ENCODE results near the gene GPR78.
"Not testable (repeated sequence)": the region's sequence is repeated elsewhere in the genome, so short reads cannot be mapped to it uniquely, and the experiment has no call there.

The GPR78 gene

DNA sequence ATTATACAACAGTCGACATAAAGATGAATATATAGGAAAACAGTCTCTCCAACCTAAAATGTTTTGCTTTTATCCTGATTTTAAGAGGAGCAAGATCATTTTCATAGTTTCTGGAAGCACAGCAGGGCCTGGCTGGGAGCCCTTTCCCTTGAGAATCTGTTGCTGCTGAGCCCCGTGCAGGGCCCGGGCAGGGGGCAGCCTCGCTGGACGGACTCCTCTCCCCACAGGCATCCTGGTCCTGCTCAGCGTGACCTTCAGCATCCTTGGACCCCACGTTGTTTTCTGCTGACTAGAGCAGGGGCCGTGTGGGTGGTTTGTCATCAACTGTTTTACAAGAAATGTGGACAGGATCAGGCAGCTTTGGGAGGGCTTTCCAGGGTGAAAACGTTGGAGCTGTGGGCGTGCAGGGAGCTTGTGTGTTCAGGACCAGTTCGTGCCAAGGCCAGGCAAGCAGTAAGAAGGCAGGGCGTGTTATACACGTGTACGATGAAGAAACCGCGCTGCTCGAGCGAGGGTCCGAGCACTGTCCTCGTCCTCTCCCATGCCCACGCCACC lies 37.4 kb downstream of the GPR78 start:
- 93% methylated on average over 18 of the region's 21 CpGs for WGBS (ENCODE audit: insufficient coverage)
- Histone ChIP-seq H3K36me3 (ENCODE audit: control insufficient read depth in 4 of 4, insufficient read depth in 4 of 4, low read length in 3 of 4) (no peaks in the 10 kb centered on the region), H3K27me3 (replicated peaks in 2 of 5; ENCODE audit: control insufficient read depth in 4 of 5, insufficient read depth in 5 of 5, low read length in 4 of 5) (peaks cover 0 to 3% (median 0%) of the 10 kb centered on the region in 5 experiments), H3K9me3 (ENCODE audit: control extremely low read depth in 1 of 5, control insufficient read depth in 4 of 5, insufficient read depth in 2 of 5, low read depth in 1 of 5, low read length in 4 of 5) (no peaks in the 10 kb centered on the region), H3K27ac (ENCODE audit: insufficient read depth in 1 of 2, low read depth in 1 of 2, low read length in 2 of 2, poor library complexity in 1 of 2, severe bottlenecking in 2 of 2) (no peak overlapping the region), H3K4me3 (ENCODE audit: control insufficient read depth in 1 of 7, extremely low read depth in 1 of 7, insufficient read depth in 4 of 7, low read depth in 2 of 7, low read length in 6 of 7) (no peak overlapping the region), H3K4me1 (ENCODE audit: control extremely low read depth in 1 of 4, control insufficient read depth in 4 of 4, insufficient read depth in 4 of 4, low read length in 3 of 4) (peaks cover 0 to 3% (median 0%) of the 10 kb centered on the region in 4 experiments)
- ChIA-PET POLR2A (no interaction called here), CTCF (interaction anchor here (1.5 to 1.6 kb wide), 2 partner anchors 10 kb away, joined by 4 to 5 read pairs; no protein-coding TSS in a partner anchor)
- no peak for DNase-seq

- no peak for DNase-seq
- Histone ChIP-seq H3K27me3 (replicated peaks in 2 of 5; ENCODE audit: control insufficient read depth in 4 of 5, insufficient read depth in 5 of 5, low read length in 4 of 5) (no peaks in the 10 kb centered on the region), H3K4me3 (ENCODE audit: control insufficient read depth in 1 of 7, extremely low read depth in 1 of 7, insufficient read depth in 4 of 7, low read depth in 2 of 7, low read length in 6 of 7) (no peak overlapping the region), H3K9me3 (ENCODE audit: control extremely low read depth in 1 of 5, control insufficient read depth in 4 of 5, insufficient read depth in 2 of 5, low read depth in 1 of 5, low read length in 4 of 5) (no peaks in the 10 kb centered on the region), H3K27ac (ENCODE audit: insufficient read depth in 1 of 2, low read depth in 1 of 2, low read length in 2 of 2, poor library complexity in 1 of 2, severe bottlenecking in 2 of 2) (no peak overlapping the region), H3K4me1 (ENCODE audit: control extremely low read depth in 1 of 4, control insufficient read depth in 4 of 4, insufficient read depth in 4 of 4, low read length in 3 of 4) (peaks cover 0 to 3% (median 0%) of the 10 kb centered on the region in 4 experiments), H3K36me3 (ENCODE audit: control insufficient read depth in 4 of 4, insufficient read depth in 4 of 4, low read length in 3 of 4) (no peaks in the 10 kb centered on the region)
- ChIA-PET POLR2A (no interaction called here), CTCF (interaction anchor here (1.5 kb wide), 1 partner anchor 11 kb away, joined by 5 read pairs; no protein-coding TSS in a partner anchor)
- 91% methylated on average over 15 of the region's 15 CpGs for WGBS (ENCODE audit: insufficient coverage)
Measured at GRCh38 chr4:8618421-8618820, 38.2 kb downstream of the GPR78 start.

- POLR2A ChIA-PET, result no interaction called here
- WGBS (ENCODE audit: insufficient coverage), result 96% methylated on average over 21 of the region's 28 CpGs
- no peaks in the 10 kb centered on the region for H3K9me3 ChIP-seq (ENCODE audit: control extremely low read depth in 1 of 5, control insufficient read depth in 4 of 5, insufficient read depth in 2 of 5, low read depth in 1 of 5, low read length in 4 of 5)
- CTCF ChIA-PET, result interaction anchor here (1.5 kb wide), 1 partner anchor 12 kb away, joined by 5 read pairs; no protein-coding TSS in a partner anchor
- peaks cover 0 to 3% (median 0%) of the 10 kb centered on the region in 4 experiments for H3K4me1 ChIP-seq (ENCODE audit: control extremely low read depth in 1 of 4, control insufficient read depth in 4 of 4, insufficient read depth in 4 of 4, low read length in 3 of 4)
- no peaks in the 10 kb centered on the region for H3K27me3 ChIP-seq (replicated peaks in 2 of 5; ENCODE audit: control insufficient read depth in 4 of 5, insufficient read depth in 5 of 5, low read length in 4 of 5)
- no peaks in the 10 kb centered on the region for H3K36me3 ChIP-seq (ENCODE audit: control insufficient read depth in 4 of 4, insufficient read depth in 4 of 4, low read length in 3 of 4)
- H3K4me3 ChIP-seq (ENCODE audit: control insufficient read depth in 1 of 7, extremely low read depth in 1 of 7, insufficient read depth in 4 of 7, low read depth in 2 of 7, low read length in 6 of 7), result no peak overlapping the region
- H3K27ac ChIP-seq (ENCODE audit: insufficient read depth in 1 of 2, low read depth in 1 of 2, low read length in 2 of 2, poor library complexity in 1 of 2, severe bottlenecking in 2 of 2), result no peak overlapping the region
- no peak for DNase-seq
Measured at GRCh38 chr4:8618961-8619720, 38.9 kb downstream of the GPR78 start.

GRCh38 chr4:8621135-8621534 lies 40.9 kb downstream of the GPR78 start:
- H3K9me3 ChIP-seq (ENCODE audit: control extremely low read depth in 1 of 5, control insufficient read depth in 4 of 5, insufficient read depth in 2 of 5, low read depth in 1 of 5, low read length in 4 of 5); H3K4me3 ChIP-seq (ENCODE audit: control insufficient read depth in 1 of 7, extremely low read depth in 1 of 7, insufficient read depth in 4 of 7, low read depth in 2 of 7, low read length in 6 of 7); H3K27ac ChIP-seq (ENCODE audit: insufficient read depth in 1 of 2, low read depth in 1 of 2, low read length in 2 of 2, poor library complexity in 1 of 2, severe bottlenecking in 2 of 2); H3K36me3 ChIP-seq (ENCODE audit: control insufficient read depth in 4 of 4, insufficient read depth in 4 of 4, low read length in 3 of 4); CTCF ChIA-PET; H3K27me3 ChIP-seq (replicated peaks in 2 of 5; ENCODE audit: control insufficient read depth in 4 of 5, insufficient read depth in 5 of 5, low read length in 4 of 5); POLR2A ChIA-PET; H3K4me1 ChIP-seq (ENCODE audit: control extremely low read depth in 1 of 4, control insufficient read depth in 4 of 4, insufficient read depth in 4 of 4, low read length in 3 of 4): not testable (repeated sequence)
- DNase-seq, result peak in 1 of 3 donors; percentile 11
- no CpG with 5 or more reads among the region's 14 CpGs for WGBS (ENCODE audit: insufficient coverage)

GRCh38 chr4:8624601-8625272 lies 44.5 kb downstream of the GPR78 start:
- WGBS (ENCODE audit: insufficient coverage), result no CpG with 5 or more reads among the region's 29 CpGs
- H3K27ac ChIP-seq (ENCODE audit: insufficient read depth in 1 of 2, low read depth in 1 of 2, low read length in 2 of 2, poor library complexity in 1 of 2, severe bottlenecking in 2 of 2); H3K4me1 ChIP-seq (ENCODE audit: control extremely low read depth in 1 of 4, control insufficient read depth in 4 of 4, insufficient read depth in 4 of 4, low read length in 3 of 4); H3K36me3 ChIP-seq (ENCODE audit: control insufficient read depth in 4 of 4, insufficient read depth in 4 of 4, low read length in 3 of 4); H3K27me3 ChIP-seq (replicated peaks in 2 of 5; ENCODE audit: control insufficient read depth in 4 of 5, insufficient read depth in 5 of 5, low read length in 4 of 5); H3K4me3 ChIP-seq (ENCODE audit: control insufficient read depth in 1 of 7, extremely low read depth in 1 of 7, insufficient read depth in 4 of 7, low read depth in 2 of 7, low read length in 6 of 7); H3K9me3 ChIP-seq (ENCODE audit: control extremely low read depth in 1 of 5, control insufficient read depth in 4 of 5, insufficient read depth in 2 of 5, low read depth in 1 of 5, low read length in 4 of 5); DNase-seq; POLR2A ChIA-PET; CTCF ChIA-PET: not testable (repeated sequence)

DNA sequence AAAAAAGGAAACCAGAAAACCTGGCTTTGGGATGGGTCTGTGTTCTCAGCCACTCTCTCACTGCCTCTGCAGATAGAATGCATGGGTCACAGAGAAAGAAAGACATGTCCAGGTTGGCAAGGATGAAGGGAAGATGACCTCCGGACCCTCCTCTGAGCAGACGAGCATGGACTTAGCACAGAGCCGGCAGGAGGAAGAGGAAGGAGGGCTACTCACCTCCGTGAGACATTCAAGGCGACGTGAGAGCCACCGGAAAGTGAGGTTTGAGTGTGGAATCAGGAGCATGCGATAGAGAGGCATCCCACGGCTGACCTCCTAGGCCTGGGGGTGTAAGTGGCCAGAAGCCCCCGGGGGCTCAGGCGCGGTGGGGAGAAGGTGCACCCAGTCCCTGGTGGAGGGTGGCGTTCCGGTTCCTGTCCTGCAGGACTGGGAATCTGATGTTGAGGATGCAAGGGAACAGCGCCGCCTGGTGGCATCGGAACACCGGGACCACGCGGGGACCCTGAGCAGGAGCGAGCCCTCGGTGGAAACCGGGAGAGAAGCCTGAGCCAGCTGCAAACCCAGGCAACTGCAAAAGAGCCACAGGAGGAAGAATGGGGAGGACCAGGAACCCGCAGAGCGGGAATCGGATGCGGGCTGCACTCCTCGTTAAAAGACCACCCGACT lies 50.2 kb downstream of the GPR78 start:
- WGBS (ENCODE audit: insufficient coverage), result no CpG with 5 or more reads among the region's 29 CpGs
- POLR2A ChIA-PET; H3K4me3 ChIP-seq (ENCODE audit: control insufficient read depth in 1 of 7, extremely low read depth in 1 of 7, insufficient read depth in 4 of 7, low read depth in 2 of 7, low read length in 6 of 7): not testable (repeated sequence)

DNA sequence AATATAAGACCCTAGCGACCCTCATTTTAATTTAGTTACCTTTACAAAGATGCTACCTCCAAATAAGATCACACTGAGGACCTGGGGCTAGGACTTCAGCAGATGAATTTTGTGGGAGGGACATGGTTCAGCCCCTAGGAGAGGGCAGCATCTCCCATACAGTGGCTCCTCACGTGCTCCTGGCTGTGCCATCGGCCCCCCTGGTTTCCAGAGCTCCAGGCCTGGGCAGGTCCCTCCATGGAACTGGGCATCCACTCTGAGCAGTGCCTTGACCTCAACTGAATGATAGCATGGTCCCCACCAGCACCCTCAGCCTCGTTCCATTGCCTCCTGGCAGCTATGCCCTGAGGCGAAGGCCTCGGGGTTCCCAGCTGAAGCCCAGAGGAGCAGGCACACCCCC lies 51.7 kb downstream of the GPR78 start:
- H3K9me3 ChIP-seq (ENCODE audit: control extremely low read depth in 1 of 5, control insufficient read depth in 4 of 5, insufficient read depth in 2 of 5, low read depth in 1 of 5, low read length in 4 of 5); H3K36me3 ChIP-seq (ENCODE audit: control insufficient read depth in 4 of 4, insufficient read depth in 4 of 4, low read length in 3 of 4); H3K27me3 ChIP-seq (replicated peaks in 2 of 5; ENCODE audit: control insufficient read depth in 4 of 5, insufficient read depth in 5 of 5, low read length in 4 of 5); H3K4me1 ChIP-seq (ENCODE audit: control extremely low read depth in 1 of 4, control insufficient read depth in 4 of 4, insufficient read depth in 4 of 4, low read length in 3 of 4); DNase-seq; POLR2A ChIA-PET; H3K4me3 ChIP-seq (ENCODE audit: control insufficient read depth in 1 of 7, extremely low read depth in 1 of 7, insufficient read depth in 4 of 7, low read depth in 2 of 7, low read length in 6 of 7); CTCF ChIA-PET; H3K27ac ChIP-seq (ENCODE audit: insufficient read depth in 1 of 2, low read depth in 1 of 2, low read length in 2 of 2, poor library complexity in 1 of 2, severe bottlenecking in 2 of 2): not testable (repeated sequence)
- no CpG with 5 or more reads among the region's 6 CpGs for WGBS (ENCODE audit: insufficient coverage)

More for the DNA sequence above, 50.2 kb downstream of the GPR78 start:
- H3K9me3 ChIP-seq (ENCODE audit: control extremely low read depth in 1 of 5, control insufficient read depth in 4 of 5, insufficient read depth in 2 of 5, low read depth in 1 of 5, low read length in 4 of 5); H3K27me3 ChIP-seq (replicated peaks in 2 of 5; ENCODE audit: control insufficient read depth in 4 of 5, insufficient read depth in 5 of 5, low read length in 4 of 5); CTCF ChIA-PET; H3K27ac ChIP-seq (ENCODE audit: insufficient read depth in 1 of 2, low read depth in 1 of 2, low read length in 2 of 2, poor library complexity in 1 of 2, severe bottlenecking in 2 of 2); H3K4me1 ChIP-seq (ENCODE audit: control extremely low read depth in 1 of 4, control insufficient read depth in 4 of 4, insufficient read depth in 4 of 4, low read length in 3 of 4); H3K36me3 ChIP-seq (ENCODE audit: control insufficient read depth in 4 of 4, insufficient read depth in 4 of 4, low read length in 3 of 4); DNase-seq: not testable (repeated sequence)
